ENCODE measurements around the gene IPPK. TPM values are rescaled to one million over a fixed set of nuclear protein-coding genes. Genes with fewer than 3 reads are reported as not detected.

IPPK gene
- total and polyA plus RNA-seq, 2 of the 4 experiments (the other 2 are of a cell fraction) = 25.1 to 26.8 TPM

DNA sequence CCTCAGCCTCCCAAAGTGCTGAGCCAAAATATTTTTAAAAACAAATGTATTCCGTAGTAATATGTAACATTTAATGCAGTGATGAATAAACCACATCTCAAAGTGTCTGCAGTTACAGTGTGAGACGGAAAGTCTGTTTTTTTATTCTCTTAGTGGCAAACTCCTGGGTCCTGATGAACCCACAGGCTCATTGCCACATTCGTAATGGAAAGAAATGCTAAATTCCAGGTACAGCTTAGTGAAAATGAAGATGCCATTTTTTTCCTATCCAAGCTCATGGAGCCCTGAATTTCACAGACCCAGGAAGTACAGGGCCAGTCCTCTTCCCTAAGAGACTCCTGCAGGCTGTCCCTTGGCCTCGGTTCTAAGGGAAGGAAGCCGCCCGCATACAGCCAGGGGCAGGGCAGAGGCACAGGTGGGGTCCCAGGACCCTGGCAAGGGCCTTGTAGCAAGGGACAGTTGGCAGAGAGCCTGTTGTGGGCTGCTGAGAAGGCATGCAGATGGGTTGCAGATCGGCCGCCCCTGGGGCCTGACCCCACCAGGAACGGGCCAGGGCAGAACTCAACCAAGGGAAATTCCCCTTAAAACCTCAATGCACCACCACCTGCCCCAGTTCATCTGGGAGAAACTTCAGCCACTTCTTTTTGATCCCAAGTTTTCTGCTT, 36.2 kb downstream of the IPPK start:
- CTCF ChIA-PET = interaction anchor here (1.4 to 2.2 kb wide), 2 partner anchors 305 to 324 kb away, joined by 3 to 10 read pairs; no protein-coding TSS in a partner anchor
- H4K91ac ChIP-seq (ENCODE audit: insufficient read depth, low read depth, low read length) = no peak overlapping the region
- H4K20me1 ChIP-seq (ENCODE audit: insufficient read depth, low read length) = no peaks in the 10 kb centered on the region
- no peak overlapping the region; the same call in 1 of the 2 replicates for H4K5ac ChIP-seq (ENCODE audit: low read depth, low read length)
- H3K4ac ChIP-seq (ENCODE audit: low read depth, low read length) = no peak overlapping the region
- H3K9me3 ChIP-seq (ENCODE audit: control insufficient read depth, insufficient read depth, low read length) = no peaks in the 10 kb centered on the region
- dilution Hi-C loops (cut with HindIII; ENCODE audit: low sequenced_read_pairs, unreplicated experiment) = no loop called here
- BruUV-seq (replicated peaks) = no TSS peak
- ATAC-seq (ENCODE audit: low read depth) (no peak), DNase-seq (no peak)
- H4K8ac ChIP-seq (ENCODE audit: low read depth in 2 of 2, low read length in 2 of 2) = no peak overlapping the region
- no peak overlapping the region for H3K4me3 ChIP-seq (ENCODE audit: insufficient read depth, low read depth, low read length)
- no peaks in the 10 kb centered on the region for H3K27me3 ChIP-seq (ENCODE audit: control insufficient read depth, insufficient read depth, low read length)
- H3K27ac ChIP-seq (ENCODE audit: insufficient read depth, low read length) = no peak overlapping the region
- POLR2A ChIA-PET (ENCODE audit: unreplicated experiment) = interaction anchor here (0.6 kb wide), 1 partner anchor 128 kb away, joined by 3 read pairs; no protein-coding TSS in a partner anchor
- H3K18ac ChIP-seq (ENCODE audit: low read depth, low read length) = no peak overlapping the region
- H3K79me1 ChIP-seq (ENCODE audit: low read depth in 1 of 2, low read length in 2 of 2) = peaks cover 6 to 7% of the 10 kb centered on the region in 2 experiments; a peak in 2 of 4 replicates
- no peaks in the 10 kb centered on the region for H3K4me1 ChIP-seq (ENCODE audit: control insufficient read depth, insufficient read depth, low read length)
- H2BK15ac ChIP-seq (ENCODE audit: low read depth, low read length) = no peak overlapping the region
- H2BK120ac ChIP-seq (ENCODE audit: low read depth, low read length) = no peak overlapping the region
- no peak overlapping the region for H2BK5ac ChIP-seq (ENCODE audit: low read depth, low read length, poor library complexity, severe bottlenecking)
- intact Hi-C loops (cut with micrococcal nuclease) = loop anchor here (1.0 to 2.0 kb wide), 4 partner anchors 193 to 499 kb away; no protein-coding TSS in a partner anchor
- H3K14ac ChIP-seq (replicated peaks; ENCODE audit: low read depth, low read length) = no peak overlapping the region
- H3K4me2 ChIP-seq (ENCODE audit: low read depth, low read length) = no peak overlapping the region
- H3K9me1 ChIP-seq (ENCODE audit: insufficient read depth, low read length) = no peaks in the 10 kb centered on the region
- no peak overlapping the region for H2AFZ ChIP-seq (replicated peaks; ENCODE audit: low read length, poor library complexity)
- H3K23ac ChIP-seq (ENCODE audit: low read depth, low read length) = no peak overlapping the region
- H2AK5ac ChIP-seq (ENCODE audit: low read depth, low read length) = no peak overlapping the region
- peaks cover 52% of the 10 kb centered on the region for H3K36me3 ChIP-seq (ENCODE audit: control insufficient read depth, insufficient read depth, low read length)
- H3K56ac ChIP-seq (ENCODE audit: extremely low read depth, insufficient read depth, low read length) = no peak overlapping the region
- no peak overlapping the region for H3K9ac ChIP-seq (ENCODE audit: low read depth, low read length)
- TF ChIP-seq CHD1 (IDR thresholded peaks at IDR 0.05; ENCODE audit: low read depth, low read length) = no peak
- TF ChIP-seq, protein P1, sequence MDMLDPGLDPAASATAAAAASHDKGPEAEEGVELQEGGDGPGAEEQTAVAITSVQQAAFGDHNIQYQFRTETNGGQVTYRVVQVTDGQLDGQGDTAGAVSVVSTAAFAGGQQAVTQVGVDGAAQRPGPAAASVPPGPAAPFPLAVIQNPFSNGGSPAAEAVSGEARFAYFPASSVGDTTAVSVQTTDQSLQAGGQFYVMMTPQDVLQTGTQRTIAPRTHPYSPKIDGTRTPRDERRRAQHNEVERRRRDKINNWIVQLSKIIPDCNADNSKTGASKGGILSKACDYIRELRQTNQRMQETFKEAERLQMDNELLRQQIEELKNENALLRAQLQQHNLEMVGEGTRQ (IDR thresholded peaks at IDR 0.05; ENCODE audit: low read depth, low read length) = no peak
- no peak for TF ChIP-seq RAD21 (IDR thresholded peaks at IDR 0.05; ENCODE audit: low read length)
- TF ChIP-seq RFX5 (IDR thresholded peaks at IDR 0.05; ENCODE audit: low read depth, low read length) = no peak
- no peak for TF ChIP-seq MAZ (IDR thresholded peaks at IDR 0.05; ENCODE audit: borderline replicate concordance, low read depth, low read length)
- no peak for TF ChIP-seq NFE2L2 (IDR thresholded peaks at IDR 0.05; ENCODE audit: low read depth, low read length)
- TF ChIP-seq MXI1 (IDR thresholded peaks at IDR 0.05; ENCODE audit: borderline replicate concordance, low read depth, low read length) = no peak
- WGBS, 2 experiments (ENCODE audit: extremely low coverage in 2 of 2, insufficient read length in 1 of 2) = no CpG with 5 or more reads among the region's 9 CpGs
- no peak overlapping the region; the same call in 1 of the 2 replicates for H2BK20ac ChIP-seq (ENCODE audit: low read depth, low read length)
- in situ Hi-C loops (cut with MboI; ENCODE audit: low sequenced_read_pairs) = loop anchor here (10.0 kb wide), 2 partner anchors 199 to 499 kb away; no protein-coding TSS in a partner anchor
- no peak overlapping the region for H2AK9ac ChIP-seq (replicated peaks; ENCODE audit: low read depth, low read length, poor library complexity)
